ENCODE data around the gene SYTL2. TPM values are rescaled to one million over a fixed set of nuclear protein-coding genes. Genes with fewer than 3 reads are reported as not detected.
A peak's percentile ranks its signal among the peaks of the same experiment; 100 is the strongest.

SYTL2 gene
- total RNA-seq, 4 donors from 2014 or later, result 140 to 1,280 (median 344) TPM

GRCh38 chr11:85748455-85748891, 62.5 kb downstream of the SYTL2 start:
- Histone ChIP-seq H3K4me1 (peaks cover 3 to 46% (median 17%) of the 10 kb centered on the region in 4 donors), H3K36me3 (no peaks in the 10 kb centered on the region), H3K27ac (no peak overlapping the region), H3K4me3 (no peak overlapping the region), H3K9me3 (no peaks in the 10 kb centered on the region), H3K27me3 (no peaks in the 10 kb centered on the region)
- TF ChIP-seq EP300 (IDR thresholded peaks at IDR 0.05; ENCODE audit: low read depth) (no peak), CTCF (IDR thresholded peaks at IDR 0.05) (no peak), POLR2A (IDR thresholded peaks at IDR 0.05) (no peak), POLR2AphosphoS5 (IDR thresholded peaks at IDR 0.05) (no peak)
- DNase-seq, result no peak
- WGBS, 2 donors (ENCODE audit: low coverage in 1 of 2), result 80 to 85% methylated on average over 6 of the region's 6 CpGs
- intact Hi-C loops (cut with DNase I; ENCODE audit: low total_unique reads) (no loop called here), in situ Hi-C loops (cut with MboI; ENCODE audit: low pct_ligation_motif_present in 1 of 4, low pct_unique_long_range_greater_than_20kb in 1 of 4, low sequenced_read_pairs in 3 of 4) (no loop called here)

- in situ Hi-C loops (cut with MboI; ENCODE audit: low pct_ligation_motif_present in 1 of 4, low pct_unique_long_range_greater_than_20kb in 1 of 4, low sequenced_read_pairs in 3 of 4), result no loop called here
Observed at GRCh38 chr11:85746670-85747069, 64.3 kb downstream of the SYTL2 start.

GRCh38 chr11:85745626-85746025, 65.3 kb downstream of the SYTL2 start:
- H3K9me3 ChIP-seq, result no peaks in the 10 kb centered on the region
- no peaks in the 10 kb centered on the region for H3K36me3 ChIP-seq
- H3K27me3 ChIP-seq, result no peaks in the 10 kb centered on the region
- in situ Hi-C loops (cut with MboI; ENCODE audit: low pct_ligation_motif_present in 1 of 4, low pct_unique_long_range_greater_than_20kb in 1 of 4, low sequenced_read_pairs in 3 of 4), result no loop called here
- TF ChIP-seq POLR2A (IDR thresholded peaks at IDR 0.05) (no peak), EP300 (IDR thresholded peaks at IDR 0.05; ENCODE audit: low read depth) (no peak)
- DNase-seq, result no peak
- WGBS, 2 donors (ENCODE audit: low coverage in 1 of 2), result 34 to 38% methylated on average over 3 of the region's 3 CpGs
- peaks cover 3 to 72% (median 27%) of the 10 kb centered on the region in 4 donors for H3K4me1 ChIP-seq
- intact Hi-C loops (cut with DNase I; ENCODE audit: low total_unique reads), result no loop called here
- no peak overlapping the region for H3K4me3 ChIP-seq
- peak overlapping the region; percentile 44 to 68 (median 50) for H3K27ac ChIP-seq

More at GRCh38 chr11:85746670-85747069, 64.3 kb downstream of the SYTL2 start:
- H3K27me3 ChIP-seq, result no peaks in the 10 kb centered on the region
- H3K4me3 ChIP-seq, result no peak overlapping the region
- DNase-seq, result no peak
- TF ChIP-seq CTCF (IDR thresholded peaks at IDR 0.05) (no peak), POLR2AphosphoS5 (IDR thresholded peaks at IDR 0.05) (no peak), EP300 (IDR thresholded peaks at IDR 0.05; ENCODE audit: low read depth) (no peak), POLR2A (IDR thresholded peaks at IDR 0.05) (no peak)
- intact Hi-C loops (cut with DNase I; ENCODE audit: low total_unique reads), result no loop called here
- H3K36me3 ChIP-seq, result no peaks in the 10 kb centered on the region
- WGBS, 2 donors (ENCODE audit: low coverage in 1 of 2), result 88% methylated on average over 2 of the region's 2 CpGs; no CpG with 5 or more reads in 1 of the 2 donors
- no peaks in the 10 kb centered on the region for H3K9me3 ChIP-seq
- H3K4me1 ChIP-seq, result peaks cover 3 to 62% (median 27%) of the 10 kb centered on the region in 4 donors
- H3K27ac ChIP-seq, result peak overlapping the region in 3 of 4 donors; percentile 44 to 68 (median 48)

- WGBS, 2 donors (ENCODE audit: low coverage in 1 of 2), result 36 to 43% methylated on average over 1 of the region's 1 CpG
Observed at GRCh38 chr11:85742873-85743275, 68.1 kb downstream of the SYTL2 start.

More at GRCh38 chr11:85742873-85743275, 68.1 kb downstream of the SYTL2 start:
- Histone ChIP-seq H3K27ac (peak overlapping the region; percentile 68 to 81 (median 74)), H3K4me3 (no peak overlapping the region), H3K27me3 (no peaks in the 10 kb centered on the region), H3K36me3 (no peaks in the 10 kb centered on the region), H3K4me1 (peaks cover 3 to 72% (median 27%) of the 10 kb centered on the region in 4 donors), H3K9me3 (no peaks in the 10 kb centered on the region)
- no peak for TF ChIP-seq CTCF (IDR thresholded peaks at IDR 0.05)
- TF ChIP-seq POLR2AphosphoS5 (IDR thresholded peaks at IDR 0.05), result peak in 2 of 3 donors; percentile 34 to 40
- in situ Hi-C loops (cut with MboI; ENCODE audit: low pct_ligation_motif_present in 1 of 4, low pct_unique_long_range_greater_than_20kb in 1 of 4, low sequenced_read_pairs in 3 of 4), result no loop called here
- intact Hi-C loops (cut with DNase I; ENCODE audit: low total_unique reads), result loop anchor here (1.0 kb wide), 1 partner anchor 45 kb away; no protein-coding TSS in a partner anchor
- no peak for DNase-seq
